ENCODE measurements around the gene KSR1. TPM values are rescaled to one million over a fixed set of nuclear protein-coding genes. Genes with fewer than 3 reads are reported as not detected.

Gene KSR1
- polyA plus RNA-seq, 1 donor from 2014 or later, result 9.2 TPM

DNA sequence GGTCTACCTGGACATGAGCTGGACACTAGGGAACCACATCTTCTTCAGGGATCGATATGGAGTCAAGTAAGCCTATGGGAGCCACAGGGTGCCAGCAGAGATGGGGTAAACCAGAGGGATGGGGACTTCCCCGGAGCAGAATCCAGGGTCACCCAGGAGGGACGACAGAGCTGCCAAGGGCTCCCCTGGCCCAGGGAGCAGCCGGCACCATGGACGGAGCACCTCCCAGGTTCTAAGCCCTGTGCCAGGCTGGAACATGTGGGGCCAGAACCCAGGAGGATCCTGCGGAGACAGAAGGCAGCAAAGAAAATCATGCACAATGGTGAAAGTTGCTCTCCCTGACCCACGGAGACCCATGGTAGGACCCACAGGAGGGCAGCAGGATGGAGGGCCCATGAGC lies 33.6 kb upstream of the KSR1 start:
- no peaks in the 10 kb centered on the region for H3K9me2 ChIP-seq (ENCODE audit: insufficient read depth, low read length)
- H3F3A ChIP-seq (ENCODE audit: insufficient read depth, low read length, poor library complexity, severe bottlenecking), result no peaks in the 10 kb centered on the region
- H3K4me3 ChIP-seq (ENCODE audit: low read length), result no peak overlapping the region
- no peaks in the 10 kb centered on the region for H3K27me3 ChIP-seq (ENCODE audit: insufficient read depth, low read depth, low read length)
- TF ChIP-seq EP300 (conservative IDR thresholded peaks at IDR 0.05; ENCODE audit: poor library complexity, severe bottlenecking) (no peak), RAD21 (conservative IDR thresholded peaks at IDR 0.05) (no peak), EZH2 (IDR thresholded peaks at IDR 0.05; ENCODE audit: borderline replicate concordance, insufficient read depth, low read length, poor library complexity, severe bottlenecking) (no peak), MXI1 (conservative IDR thresholded peaks at IDR 0.05; ENCODE audit: poor library complexity, severe bottlenecking) (no peak), POLR2AphosphoS5 (IDR thresholded peaks at IDR 0.05) (no peak), TAF1 (IDR thresholded peaks at IDR 0.05; ENCODE audit: low read depth) (no peak), SMC3 (conservative IDR thresholded peaks at IDR 0.05; ENCODE audit: poor library complexity) (no peak)
- TF ChIP-seq, protein P1, sequence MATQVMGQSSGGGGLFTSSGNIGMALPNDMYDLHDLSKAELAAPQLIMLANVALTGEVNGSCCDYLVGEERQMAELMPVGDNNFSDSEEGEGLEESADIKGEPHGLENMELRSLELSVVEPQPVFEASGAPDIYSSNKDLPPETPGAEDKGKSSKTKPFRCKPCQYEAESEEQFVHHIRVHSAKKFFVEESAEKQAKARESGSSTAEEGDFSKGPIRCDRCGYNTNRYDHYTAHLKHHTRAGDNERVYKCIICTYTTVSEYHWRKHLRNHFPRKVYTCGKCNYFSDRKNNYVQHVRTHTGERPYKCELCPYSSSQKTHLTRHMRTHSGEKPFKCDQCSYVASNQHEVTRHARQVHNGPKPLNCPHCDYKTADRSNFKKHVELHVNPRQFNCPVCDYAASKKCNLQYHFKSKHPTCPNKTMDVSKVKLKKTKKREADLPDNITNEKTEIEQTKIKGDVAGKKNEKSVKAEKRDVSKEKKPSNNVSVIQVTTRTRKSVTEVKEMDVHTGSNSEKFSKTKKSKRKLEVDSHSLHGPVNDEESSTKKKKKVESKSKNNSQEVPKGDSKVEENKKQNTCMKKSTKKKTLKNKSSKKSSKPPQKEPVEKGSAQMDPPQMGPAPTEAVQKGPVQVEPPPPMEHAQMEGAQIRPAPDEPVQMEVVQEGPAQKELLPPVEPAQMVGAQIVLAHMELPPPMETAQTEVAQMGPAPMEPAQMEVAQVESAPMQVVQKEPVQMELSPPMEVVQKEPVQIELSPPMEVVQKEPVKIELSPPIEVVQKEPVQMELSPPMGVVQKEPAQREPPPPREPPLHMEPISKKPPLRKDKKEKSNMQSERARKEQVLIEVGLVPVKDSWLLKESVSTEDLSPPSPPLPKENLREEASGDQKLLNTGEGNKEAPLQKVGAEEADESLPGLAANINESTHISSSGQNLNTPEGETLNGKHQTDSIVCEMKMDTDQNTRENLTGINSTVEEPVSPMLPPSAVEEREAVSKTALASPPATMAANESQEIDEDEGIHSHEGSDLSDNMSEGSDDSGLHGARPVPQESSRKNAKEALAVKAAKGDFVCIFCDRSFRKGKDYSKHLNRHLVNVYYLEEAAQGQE (IDR thresholded peaks at IDR 0.05; ENCODE audit: borderline replicate concordance), result no peak
- TF ChIP-seq, protein P2, sequence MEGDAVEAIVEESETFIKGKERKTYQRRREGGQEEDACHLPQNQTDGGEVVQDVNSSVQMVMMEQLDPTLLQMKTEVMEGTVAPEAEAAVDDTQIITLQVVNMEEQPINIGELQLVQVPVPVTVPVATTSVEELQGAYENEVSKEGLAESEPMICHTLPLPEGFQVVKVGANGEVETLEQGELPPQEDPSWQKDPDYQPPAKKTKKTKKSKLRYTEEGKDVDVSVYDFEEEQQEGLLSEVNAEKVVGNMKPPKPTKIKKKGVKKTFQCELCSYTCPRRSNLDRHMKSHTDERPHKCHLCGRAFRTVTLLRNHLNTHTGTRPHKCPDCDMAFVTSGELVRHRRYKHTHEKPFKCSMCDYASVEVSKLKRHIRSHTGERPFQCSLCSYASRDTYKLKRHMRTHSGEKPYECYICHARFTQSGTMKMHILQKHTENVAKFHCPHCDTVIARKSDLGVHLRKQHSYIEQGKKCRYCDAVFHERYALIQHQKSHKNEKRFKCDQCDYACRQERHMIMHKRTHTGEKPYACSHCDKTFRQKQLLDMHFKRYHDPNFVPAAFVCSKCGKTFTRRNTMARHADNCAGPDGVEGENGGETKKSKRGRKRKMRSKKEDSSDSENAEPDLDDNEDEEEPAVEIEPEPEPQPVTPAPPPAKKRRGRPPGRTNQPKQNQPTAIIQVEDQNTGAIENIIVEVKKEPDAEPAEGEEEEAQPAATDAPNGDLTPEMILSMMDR (IDR thresholded peaks at IDR 0.05; ENCODE audit: poor library complexity, severe bottlenecking), result no peak
- H2AFZ ChIP-seq (ENCODE audit: low read depth, low read length), result no peak overlapping the region
- no peak overlapping the region for H3K27ac ChIP-seq (ENCODE audit: low read length)
- no peak overlapping the region for H3K4me2 ChIP-seq (ENCODE audit: low read length)
- H3K9me3 ChIP-seq (ENCODE audit: low read length), result no peaks in the 10 kb centered on the region
- no peaks in the 10 kb centered on the region for H3K79me2 ChIP-seq (replicated peaks; ENCODE audit: insufficient read depth, low read length)
- H3K9ac ChIP-seq (ENCODE audit: low read length), result no peak overlapping the region
- H4K20me1 ChIP-seq (ENCODE audit: insufficient read depth), result no peaks in the 10 kb centered on the region
- no peaks in the 10 kb centered on the region for H3K36me3 ChIP-seq (ENCODE audit: insufficient read depth, low read length)

DNA sequence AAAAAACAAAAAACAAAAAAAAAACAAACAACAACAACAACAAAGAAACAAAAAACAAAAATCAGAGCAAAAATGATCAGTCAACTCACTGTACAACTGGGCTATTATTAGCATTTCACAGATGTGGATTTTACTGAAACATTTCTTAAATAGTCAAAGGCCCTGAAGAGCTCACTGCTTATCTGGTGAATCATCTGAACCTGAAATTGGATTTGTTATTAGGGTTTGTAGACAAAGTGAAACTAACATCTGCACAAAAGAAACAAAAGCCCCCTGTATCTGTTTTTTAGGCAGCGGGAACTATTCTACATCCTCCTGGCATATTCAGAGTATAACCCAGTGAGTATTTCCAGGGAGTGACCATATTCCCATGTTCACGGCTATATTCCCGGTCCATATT lies 32.6 kb upstream of the KSR1 start:
- no peaks in the 10 kb centered on the region for H3K36me3 ChIP-seq (ENCODE audit: insufficient read depth, low read length)
- H3K27ac ChIP-seq (ENCODE audit: low read length), result no peak overlapping the region
- no peaks in the 10 kb centered on the region for H3K9me2 ChIP-seq (ENCODE audit: insufficient read depth, low read length)
- TF ChIP-seq RAD21 (conservative IDR thresholded peaks at IDR 0.05), result no peak
- TF ChIP-seq EZH2 (IDR thresholded peaks at IDR 0.05; ENCODE audit: borderline replicate concordance, insufficient read depth, low read length, poor library complexity, severe bottlenecking), result no peak
- TF ChIP-seq MXI1 (conservative IDR thresholded peaks at IDR 0.05; ENCODE audit: poor library complexity, severe bottlenecking), result no peak
- no peak for TF ChIP-seq TAF1 (IDR thresholded peaks at IDR 0.05; ENCODE audit: low read depth)
- TF ChIP-seq, protein P2 (IDR thresholded peaks at IDR 0.05; ENCODE audit: poor library complexity, severe bottlenecking), result no peak
- TF ChIP-seq, protein P1 (IDR thresholded peaks at IDR 0.05; ENCODE audit: borderline replicate concordance), result no peak
- TF ChIP-seq EP300 (conservative IDR thresholded peaks at IDR 0.05; ENCODE audit: poor library complexity, severe bottlenecking), result no peak
- no peak overlapping the region for H3K9ac ChIP-seq (ENCODE audit: low read length)
- H2AFZ ChIP-seq (ENCODE audit: low read depth, low read length), result no peak overlapping the region
- no peaks in the 10 kb centered on the region for H4K20me1 ChIP-seq (ENCODE audit: insufficient read depth)
- H3K9me3 ChIP-seq (ENCODE audit: low read length), result no peaks in the 10 kb centered on the region
- H3K4me3 ChIP-seq (ENCODE audit: low read length), result no peak overlapping the region
- H3F3A ChIP-seq (ENCODE audit: insufficient read depth, low read length, poor library complexity, severe bottlenecking), result no peaks in the 10 kb centered on the region
- H3K27me3 ChIP-seq (ENCODE audit: insufficient read depth, low read depth, low read length), result no peaks in the 10 kb centered on the region
- no peak overlapping the region for H3K4me2 ChIP-seq (ENCODE audit: low read length)
- no peaks in the 10 kb centered on the region for H3K79me2 ChIP-seq (replicated peaks; ENCODE audit: insufficient read depth, low read length)
